Measurements from ENCODE around the gene ZNF197.

The ZNF197 gene

GRCh38 chr3:44687898-44688297 lies 63.1 kb downstream of the ZNF197 start:
- Histone ChIP-seq H3K27ac (no peak overlapping the region), H3K9me3 (ENCODE audit: severe bottlenecking) (peaks cover 3% of the 10 kb centered on the region), H3K36me3 (peaks cover 9% of the 10 kb centered on the region), H3K27me3 (ENCODE audit: insufficient read depth, low read depth, severe bottlenecking) (peaks cover 18% of the 10 kb centered on the region), H3K4me3 (ENCODE audit: low read depth, low read length) (no peak overlapping the region)
- no peak for DNase-seq
- no peak for TF ChIP-seq CTCF (IDR thresholded peaks at IDR 0.05; ENCODE audit: low read depth, low read length)

Measured in WERI-Rb-1 (cell line).